H9 (cell line): ENCODE measurements around the gene EME1. TPM values are rescaled to one million over a fixed set of nuclear protein-coding genes. Genes with fewer than 3 reads are reported as not detected.

Source experiments
- DNase-seq: peaks from one replicate; pipeline ENCODE4 v3.0.0-alpha.2; 2017
- H2AFZ ChIP-seq: one replicate; pipeline ENCODE4 v1.6.1; 2013; ENCODE audit warnings: mild to moderate bottlenecking, low read length, control low read depth, moderate library complexity
- H2AK5ac ChIP-seq: 2 replicates; pipeline ENCODE4 v1.6.1; 2013; ENCODE audit warnings: low read length, control low read depth, mixed read lengths; ENCODE audit not compliant: insufficient read length
- H2BK120ac ChIP-seq: one replicate; pipeline ENCODE4 v1.6.1; 2013; ENCODE audit warnings: low read depth, mild to moderate bottlenecking, low read length, control low read depth, inconsistent platforms; ENCODE audit not compliant: poor library complexity, severe bottlenecking
- H2BK12ac ChIP-seq: 2 replicates; pipeline ENCODE4 v1.6.1; 2013; ENCODE audit warnings: low read length, control low read depth, mixed read lengths, low read depth; ENCODE audit not compliant: insufficient read length
- H2BK15ac ChIP-seq: 2 replicates; pipeline ENCODE4 v1.6.1; 2013; ENCODE audit warnings: low read depth, low read length, control low read depth
- H2BK20ac ChIP-seq: one replicate; pipeline ENCODE4 v1.6.1; 2013; ENCODE audit warnings: low read depth, mild to moderate bottlenecking, low read length, control low read depth, inconsistent platforms; ENCODE audit not compliant: poor library complexity, severe bottlenecking
- H2BK5ac ChIP-seq: 2 replicates; pipeline ENCODE4 v1.6.1; 2013; ENCODE audit warnings: low read length, control low read depth, mixed read lengths; ENCODE audit not compliant: insufficient read length
- H3K14ac ChIP-seq: 2 replicates; pipeline ENCODE4 v1.6.1; 2013; ENCODE audit warnings: low read length, control low read depth; ENCODE audit not compliant: insufficient read depth
- H3K18ac ChIP-seq: 2 replicates; pipeline ENCODE4 v1.6.1; 2013; ENCODE audit warnings: low read depth, mild to moderate bottlenecking, mixed read lengths, low read length, control low read depth; ENCODE audit not compliant: insufficient read length
- H3K23ac ChIP-seq: 2 replicates; pipeline ENCODE4 v1.6.1; 2013; ENCODE audit warnings: low read length, control low read depth, mixed read lengths, low read depth; ENCODE audit not compliant: insufficient read length
- H3K23me2 ChIP-seq: 2 replicates; pipeline ENCODE4 v1.6.1; 2013; ENCODE audit warnings: low read depth, mild to moderate bottlenecking, mixed read lengths, low read length, control low read depth; ENCODE audit not compliant: insufficient read length, poor library complexity, severe bottlenecking
- H3K27ac ChIP-seq: 2 replicates; pipeline ENCODE4 v1.5.1; 2013; ENCODE audit warnings: low read length, control low read depth, mixed read lengths, low read depth; ENCODE audit not compliant: insufficient read length
- H3K27me3 ChIP-seq: 2 replicates; pipeline ENCODE4 v1.6.1; 2013; ENCODE audit warnings: low read length, control low read depth, inconsistent platforms; ENCODE audit not compliant: insufficient read depth
- H3K4ac ChIP-seq: 2 replicates; pipeline ENCODE4 v1.6.1; 2013; ENCODE audit warnings: low read depth, mild to moderate bottlenecking, control low read depth, inconsistent platforms, low read length, moderate library complexity
- H3K4me1 ChIP-seq: 2 replicates; pipeline ENCODE4 v1.6.1; 2013; ENCODE audit warnings: low read length, control low read depth, inconsistent platforms; ENCODE audit not compliant: insufficient read depth
- H3K4me2 ChIP-seq: 2 replicates; pipeline ENCODE4 v1.6.1; 2013; ENCODE audit warnings: low read length, control low read depth, mixed read lengths; ENCODE audit not compliant: insufficient read length, insufficient read depth
- H3K56ac ChIP-seq: 2 replicates; pipeline ENCODE4 v1.6.1; 2013; ENCODE audit warnings: low read depth, mild to moderate bottlenecking, mixed read lengths, low read length, control low read depth; ENCODE audit not compliant: insufficient read length
- H3K79me1 ChIP-seq: 2 replicates; pipeline ENCODE4 v1.6.1; 2013; ENCODE audit warnings: low read depth, mild to moderate bottlenecking, moderate library complexity, low read length, control low read depth, inconsistent platforms; ENCODE audit not compliant: insufficient read depth, poor library complexity, severe bottlenecking
- H3K79me2 ChIP-seq: 2 replicates; pipeline ENCODE4 v1.6.1; 2013; ENCODE audit warnings: low read length, control low read depth, inconsistent platforms; ENCODE audit not compliant: insufficient read depth
- H3K9ac ChIP-seq: 2 replicates; pipeline ENCODE4 v1.6.1; 2013; ENCODE audit warnings: low read length, control low read depth, mixed read lengths; ENCODE audit not compliant: insufficient read length; ENCODE audit errors: extremely low read depth
- H3K9me3 ChIP-seq: one replicate; pipeline ENCODE4 v1.6.1; 2013; ENCODE audit warnings: low read depth, low read length, inconsistent platforms; ENCODE audit not compliant: control insufficient read depth
- H3T11ph ChIP-seq: one replicate; pipeline ENCODE4 v1.6.1; 2013; ENCODE audit warnings: mild to moderate bottlenecking, low read length, control low read depth, inconsistent platforms
- H4K20me1 ChIP-seq: one replicate; pipeline ENCODE4 v1.6.1; 2013; ENCODE audit not compliant: control insufficient read depth, insufficient read length, insufficient read depth
- H4K5ac ChIP-seq: 2 replicates; pipeline ENCODE4 v1.6.1; 2013; ENCODE audit warnings: low read depth, mild to moderate bottlenecking, mixed read lengths, low read length, control low read depth; ENCODE audit not compliant: insufficient read length
- H4K8ac ChIP-seq: replicated peaks from 2 replicates; pipeline ENCODE4 v1.6.1; 2013; ENCODE audit warnings: low read length, control low read depth, mixed read lengths, low read depth; ENCODE audit not compliant: insufficient read length
- H4K91ac ChIP-seq: 2 replicates; pipeline ENCODE4 v1.6.1; 2013; ENCODE audit warnings: low read depth, mild to moderate bottlenecking, moderate library complexity, mixed read lengths, low read length, control low read depth; ENCODE audit not compliant: insufficient read length
- H3K27ac Mint-ChIP-seq, 3 experiments: 2 replicates in 2 of 3; 3 replicates in 1 of 3; pipeline ENCODE4 v1.8.0; 2020 to 2021; ENCODE audit warnings: mixed read lengths in 3 of 3, mild to moderate bottlenecking in 1 of 3, moderate library complexity in 1 of 3
- H3K27me3 Mint-ChIP-seq: 2 replicates; pipeline ENCODE4 v1.8.0; 2021; ENCODE audit warnings: low read depth, mild to moderate bottlenecking, moderate library complexity, mixed read lengths
- H3K36me3 Mint-ChIP-seq, 3 experiments: 2 replicates in 2 of 3; 3 replicates in 1 of 3; pipeline ENCODE4 v1.8.0; 2020 to 2021; ENCODE audit warnings: low read depth in 3 of 3, mixed read lengths in 3 of 3; ENCODE audit not compliant: insufficient read depth in 1 of 3
- H3K4me1 Mint-ChIP-seq, 2 experiments: 2 replicates each; pipeline ENCODE4 v1.8.0; 2020; ENCODE audit warnings: mixed read lengths in 2 of 2
- H3K4me3 Mint-ChIP-seq, 2 experiments: 2 replicates in 1 of 2; 3 replicates in 1 of 2; pipeline ENCODE4 v1.8.0; 2020 to 2021; ENCODE audit warnings: mild to moderate bottlenecking in 2 of 2, mixed read lengths in 2 of 2, moderate library complexity in 1 of 2
- H3K9me3 Mint-ChIP-seq, 2 experiments: 2 replicates in 1 of 2; 3 replicates in 1 of 2; pipeline ENCODE4 v1.8.0; 2020; ENCODE audit warnings: mild to moderate bottlenecking in 2 of 2, mixed read lengths in 2 of 2, moderate library complexity in 1 of 2
- WGBS: extraction: QIAGEN DNeasy Blood & Tissue Kit; methylation state at CpG from one replicate; pipeline ENCODE4 v1.1.7; 2013; ENCODE audit warnings: missing lambda C conversion rate, low lambda C conversion rate, mixed read lengths; ENCODE audit not compliant: insufficient read length; ENCODE audit errors: extremely low coverage; 5-methylcytosine and 5-hydroxymethylcytosine counted together
- total RNA-seq: library from RNA; stranded (reverse); gene quantifications from 2 replicates; pipeline ENCODE4 v1.2.1, GENCODE V29; 2021
- TF ChIP-seq, protein P1 (sequence below): fragments of 200-600 bp; sonication (generic); conservative IDR thresholded peaks from 3 replicates; pipeline ENCODE4 v1.8.0; 2021; ENCODE audit warnings: antibody characterized with exemption, mild to moderate bottlenecking

The EME1 gene
- total RNA-seq, 1 experiment from 2014 or later = 15.1 TPM

DNA sequence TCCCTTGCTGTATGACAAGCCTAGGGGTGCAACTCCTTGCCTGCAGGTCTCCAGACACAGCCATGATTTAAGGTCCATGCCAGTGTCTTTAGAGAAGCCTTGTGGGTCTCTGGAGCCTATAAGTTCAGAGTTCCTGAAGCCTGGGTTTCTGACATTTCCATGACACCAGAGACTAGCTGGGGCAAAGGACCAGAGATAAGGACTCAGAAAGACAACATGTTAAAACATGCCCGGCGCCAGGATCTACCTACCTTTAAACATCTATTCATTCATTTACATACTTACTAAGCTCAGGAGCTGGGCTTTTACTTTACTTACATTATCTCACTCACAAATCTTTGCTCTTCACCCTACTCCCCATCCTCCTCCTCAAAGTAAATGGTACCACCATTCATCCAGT is 1.5 kb upstream of the EME1 start:
- Histone ChIP-seq H3K23ac (no peak overlapping the region), H2BK20ac (no peak overlapping the region), H3K14ac (no peak overlapping the region), H3K27me3 (no peaks in the 10 kb centered on the region), H4K91ac (no peak overlapping the region), H3K9me3 (no peaks in the 10 kb centered on the region), H3K4me2 (no peak overlapping the region), H2AFZ (no peak overlapping the region), H4K5ac (no peak overlapping the region), H3K79me2 (peaks cover 3% of the 10 kb centered on the region; the same call in 1 of the 2 replicates), H3K56ac (no peak overlapping the region), H4K8ac (no peak overlapping the region), H3K23me2 (no peaks in the 10 kb centered on the region), H3K27ac (no peak overlapping the region), H2BK5ac (no peak overlapping the region), H4K20me1 (peaks cover 3% of the 10 kb centered on the region), H3K79me1 (peaks cover 8% of the 10 kb centered on the region), H3K18ac (no peak overlapping the region), H2AK5ac (no peak overlapping the region), H3K4me1 (peaks cover 2% of the 10 kb centered on the region; the same call in 1 of the 2 replicates), H2BK15ac (no peak overlapping the region), H3K9ac (no peak overlapping the region), H2BK120ac (no peak overlapping the region), H3K4ac (no peak overlapping the region), H2BK12ac (no peak overlapping the region), H3T11ph (no peak overlapping the region)
- H3K4me1 Mint-ChIP-seq = peaks cover 14 to 15% of the 10 kb centered on the region in 2 experiments
- H3K36me3 Mint-ChIP-seq = peaks cover 21 to 63% (median 60%) of the 10 kb centered on the region in 3 experiments
- no CpG with 5 or more reads among the region's 2 CpGs for WGBS
- peak overlapping the region; percentile 98 to 99 for H3K4me3 Mint-ChIP-seq
- TF ChIP-seq, protein P1, sequence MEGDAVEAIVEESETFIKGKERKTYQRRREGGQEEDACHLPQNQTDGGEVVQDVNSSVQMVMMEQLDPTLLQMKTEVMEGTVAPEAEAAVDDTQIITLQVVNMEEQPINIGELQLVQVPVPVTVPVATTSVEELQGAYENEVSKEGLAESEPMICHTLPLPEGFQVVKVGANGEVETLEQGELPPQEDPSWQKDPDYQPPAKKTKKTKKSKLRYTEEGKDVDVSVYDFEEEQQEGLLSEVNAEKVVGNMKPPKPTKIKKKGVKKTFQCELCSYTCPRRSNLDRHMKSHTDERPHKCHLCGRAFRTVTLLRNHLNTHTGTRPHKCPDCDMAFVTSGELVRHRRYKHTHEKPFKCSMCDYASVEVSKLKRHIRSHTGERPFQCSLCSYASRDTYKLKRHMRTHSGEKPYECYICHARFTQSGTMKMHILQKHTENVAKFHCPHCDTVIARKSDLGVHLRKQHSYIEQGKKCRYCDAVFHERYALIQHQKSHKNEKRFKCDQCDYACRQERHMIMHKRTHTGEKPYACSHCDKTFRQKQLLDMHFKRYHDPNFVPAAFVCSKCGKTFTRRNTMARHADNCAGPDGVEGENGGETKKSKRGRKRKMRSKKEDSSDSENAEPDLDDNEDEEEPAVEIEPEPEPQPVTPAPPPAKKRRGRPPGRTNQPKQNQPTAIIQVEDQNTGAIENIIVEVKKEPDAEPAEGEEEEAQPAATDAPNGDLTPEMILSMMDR = no peak
- H3K27me3 Mint-ChIP-seq = no peaks in the 10 kb centered on the region
- peak overlapping the region in 1 of 3 experiments; percentile 79; a peak in 2 of 7 replicates for H3K27ac Mint-ChIP-seq
- H3K9me3 Mint-ChIP-seq = no peaks in the 10 kb centered on the region
- no peak for DNase-seq
